H9 (cell line): ENCODE data around the gene FIGNL2. TPM values are rescaled to one million over a fixed set of nuclear protein-coding genes. Genes with fewer than 3 reads are reported as not detected.

Source experiments
- DNase-seq: peaks from one replicate; pipeline ENCODE4 v3.0.0-alpha.2; 2017
- H2AFZ ChIP-seq: one replicate; pipeline ENCODE4 v1.6.1; 2013; ENCODE audit warnings: mild to moderate bottlenecking, low read length, control low read depth, moderate library complexity
- H2AK5ac ChIP-seq: 2 replicates; pipeline ENCODE4 v1.6.1; 2013; ENCODE audit warnings: low read length, control low read depth, mixed read lengths; ENCODE audit not compliant: insufficient read length
- H2BK120ac ChIP-seq: one replicate; pipeline ENCODE4 v1.6.1; 2013; ENCODE audit warnings: low read depth, mild to moderate bottlenecking, low read length, control low read depth, inconsistent platforms; ENCODE audit not compliant: poor library complexity, severe bottlenecking
- H2BK12ac ChIP-seq: 2 replicates; pipeline ENCODE4 v1.6.1; 2013; ENCODE audit warnings: low read length, control low read depth, mixed read lengths, low read depth; ENCODE audit not compliant: insufficient read length
- H2BK15ac ChIP-seq: 2 replicates; pipeline ENCODE4 v1.6.1; 2013; ENCODE audit warnings: low read depth, low read length, control low read depth
- H2BK20ac ChIP-seq: one replicate; pipeline ENCODE4 v1.6.1; 2013; ENCODE audit warnings: low read depth, mild to moderate bottlenecking, low read length, control low read depth, inconsistent platforms; ENCODE audit not compliant: poor library complexity, severe bottlenecking
- H2BK5ac ChIP-seq: 2 replicates; pipeline ENCODE4 v1.6.1; 2013; ENCODE audit warnings: low read length, control low read depth, mixed read lengths; ENCODE audit not compliant: insufficient read length
- H3K14ac ChIP-seq: 2 replicates; pipeline ENCODE4 v1.6.1; 2013; ENCODE audit warnings: low read length, control low read depth; ENCODE audit not compliant: insufficient read depth
- H3K18ac ChIP-seq: 2 replicates; pipeline ENCODE4 v1.6.1; 2013; ENCODE audit warnings: low read depth, mild to moderate bottlenecking, mixed read lengths, low read length, control low read depth; ENCODE audit not compliant: insufficient read length
- H3K23ac ChIP-seq: 2 replicates; pipeline ENCODE4 v1.6.1; 2013; ENCODE audit warnings: low read length, control low read depth, mixed read lengths, low read depth; ENCODE audit not compliant: insufficient read length
- H3K23me2 ChIP-seq: 2 replicates; pipeline ENCODE4 v1.6.1; 2013; ENCODE audit warnings: low read depth, mild to moderate bottlenecking, mixed read lengths, low read length, control low read depth; ENCODE audit not compliant: insufficient read length, poor library complexity, severe bottlenecking
- H3K27ac ChIP-seq: 2 replicates; pipeline ENCODE4 v1.5.1; 2013; ENCODE audit warnings: low read length, control low read depth, mixed read lengths, low read depth; ENCODE audit not compliant: insufficient read length
- H3K27me3 ChIP-seq: 2 replicates; pipeline ENCODE4 v1.6.1; 2013; ENCODE audit warnings: low read length, control low read depth, inconsistent platforms; ENCODE audit not compliant: insufficient read depth
- H3K4ac ChIP-seq: 2 replicates; pipeline ENCODE4 v1.6.1; 2013; ENCODE audit warnings: low read depth, mild to moderate bottlenecking, control low read depth, inconsistent platforms, low read length, moderate library complexity
- H3K4me1 ChIP-seq: 2 replicates; pipeline ENCODE4 v1.6.1; 2013; ENCODE audit warnings: low read length, control low read depth, inconsistent platforms; ENCODE audit not compliant: insufficient read depth
- H3K4me2 ChIP-seq: 2 replicates; pipeline ENCODE4 v1.6.1; 2013; ENCODE audit warnings: low read length, control low read depth, mixed read lengths; ENCODE audit not compliant: insufficient read length, insufficient read depth
- H3K56ac ChIP-seq: 2 replicates; pipeline ENCODE4 v1.6.1; 2013; ENCODE audit warnings: low read depth, mild to moderate bottlenecking, mixed read lengths, low read length, control low read depth; ENCODE audit not compliant: insufficient read length
- H3K79me1 ChIP-seq: 2 replicates; pipeline ENCODE4 v1.6.1; 2013; ENCODE audit warnings: low read depth, mild to moderate bottlenecking, moderate library complexity, low read length, control low read depth, inconsistent platforms; ENCODE audit not compliant: insufficient read depth, poor library complexity, severe bottlenecking
- H3K79me2 ChIP-seq: 2 replicates; pipeline ENCODE4 v1.6.1; 2013; ENCODE audit warnings: low read length, control low read depth, inconsistent platforms; ENCODE audit not compliant: insufficient read depth
- H3K9ac ChIP-seq: 2 replicates; pipeline ENCODE4 v1.6.1; 2013; ENCODE audit warnings: low read length, control low read depth, mixed read lengths; ENCODE audit not compliant: insufficient read length; ENCODE audit errors: extremely low read depth
- H3K9me3 ChIP-seq: one replicate; pipeline ENCODE4 v1.6.1; 2013; ENCODE audit warnings: low read depth, low read length, inconsistent platforms; ENCODE audit not compliant: control insufficient read depth
- H3T11ph ChIP-seq: one replicate; pipeline ENCODE4 v1.6.1; 2013; ENCODE audit warnings: mild to moderate bottlenecking, low read length, control low read depth, inconsistent platforms
- H4K20me1 ChIP-seq: one replicate; pipeline ENCODE4 v1.6.1; 2013; ENCODE audit not compliant: control insufficient read depth, insufficient read length, insufficient read depth
- H4K5ac ChIP-seq: 2 replicates; pipeline ENCODE4 v1.6.1; 2013; ENCODE audit warnings: low read depth, mild to moderate bottlenecking, mixed read lengths, low read length, control low read depth; ENCODE audit not compliant: insufficient read length
- H4K8ac ChIP-seq: replicated peaks from 2 replicates; pipeline ENCODE4 v1.6.1; 2013; ENCODE audit warnings: low read length, control low read depth, mixed read lengths, low read depth; ENCODE audit not compliant: insufficient read length
- H4K91ac ChIP-seq: 2 replicates; pipeline ENCODE4 v1.6.1; 2013; ENCODE audit warnings: low read depth, mild to moderate bottlenecking, moderate library complexity, mixed read lengths, low read length, control low read depth; ENCODE audit not compliant: insufficient read length
- H3K27ac Mint-ChIP-seq, 3 experiments: 2 replicates in 2 of 3; 3 replicates in 1 of 3; pipeline ENCODE4 v1.8.0; 2020 to 2021; ENCODE audit warnings: mixed read lengths in 3 of 3, mild to moderate bottlenecking in 1 of 3, moderate library complexity in 1 of 3
- H3K27me3 Mint-ChIP-seq: 2 replicates; pipeline ENCODE4 v1.8.0; 2021; ENCODE audit warnings: low read depth, mild to moderate bottlenecking, moderate library complexity, mixed read lengths
- H3K36me3 Mint-ChIP-seq, 3 experiments: 2 replicates in 2 of 3; 3 replicates in 1 of 3; pipeline ENCODE4 v1.8.0; 2020 to 2021; ENCODE audit warnings: low read depth in 3 of 3, mixed read lengths in 3 of 3; ENCODE audit not compliant: insufficient read depth in 1 of 3
- H3K4me1 Mint-ChIP-seq, 2 experiments: 2 replicates each; pipeline ENCODE4 v1.8.0; 2020; ENCODE audit warnings: mixed read lengths in 2 of 2
- H3K4me3 Mint-ChIP-seq, 2 experiments: 2 replicates in 1 of 2; 3 replicates in 1 of 2; pipeline ENCODE4 v1.8.0; 2020 to 2021; ENCODE audit warnings: mild to moderate bottlenecking in 2 of 2, mixed read lengths in 2 of 2, moderate library complexity in 1 of 2
- H3K9me3 Mint-ChIP-seq, 2 experiments: 2 replicates in 1 of 2; 3 replicates in 1 of 2; pipeline ENCODE4 v1.8.0; 2020; ENCODE audit warnings: mild to moderate bottlenecking in 2 of 2, mixed read lengths in 2 of 2, moderate library complexity in 1 of 2
- WGBS: extraction: QIAGEN DNeasy Blood & Tissue Kit; methylation state at CpG from one replicate; pipeline ENCODE4 v1.1.7; 2013; ENCODE audit warnings: missing lambda C conversion rate, low lambda C conversion rate, mixed read lengths; ENCODE audit not compliant: insufficient read length; ENCODE audit errors: extremely low coverage; 5-methylcytosine and 5-hydroxymethylcytosine counted together
- total RNA-seq: library from RNA; stranded (reverse); gene quantifications from 2 replicates; pipeline ENCODE4 v1.2.1, GENCODE V29; 2021
- TF ChIP-seq, protein P1 (sequence below): fragments of 200-600 bp; sonication (generic); conservative IDR thresholded peaks from 3 replicates; pipeline ENCODE4 v1.8.0; 2021; ENCODE audit warnings: antibody characterized with exemption, mild to moderate bottlenecking

Gene FIGNL2
- total RNA-seq, 1 experiment from 2014 or later, result 19.7 TPM

DNA sequence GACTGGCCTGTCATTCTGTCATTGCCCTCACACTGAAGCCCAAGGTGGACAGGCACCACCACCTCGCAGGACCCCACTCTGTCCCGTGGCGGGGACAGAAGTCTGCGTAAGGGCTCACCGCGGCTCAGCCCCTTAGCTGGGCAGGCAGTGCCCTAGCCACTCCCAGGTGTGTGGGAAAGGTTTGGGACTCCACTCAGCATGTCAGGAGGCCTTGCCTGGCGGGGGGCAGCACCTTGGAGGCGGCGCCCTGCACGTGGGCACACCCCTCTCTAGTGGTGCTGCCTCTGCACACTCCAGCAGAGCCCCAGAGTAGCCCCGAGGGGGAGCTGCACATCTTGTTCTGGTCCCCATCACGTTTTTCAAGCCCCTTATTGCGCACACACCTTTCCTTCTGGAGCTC lies 35.6 kb downstream of the FIGNL2 start:
- Histone ChIP-seq H2BK15ac (no peak overlapping the region), H2BK20ac (no peak overlapping the region), H4K20me1 (no peaks in the 10 kb centered on the region), H3K27ac (no peak overlapping the region), H2AK5ac (no peak overlapping the region), H3K23me2 (peaks cover 4% of the 10 kb centered on the region), H4K8ac (no peak overlapping the region), H4K91ac (no peak overlapping the region), H3K4me2 (no peak overlapping the region), H2AFZ (no peak overlapping the region), H3K18ac (no peak overlapping the region), H4K5ac (no peak overlapping the region), H3K4ac (no peak overlapping the region), H2BK12ac (no peak overlapping the region), H2BK5ac (no peak overlapping the region), H3K14ac (no peak overlapping the region), H3K79me2 (no peaks in the 10 kb centered on the region), H3T11ph (no peak overlapping the region), H3K56ac (no peak overlapping the region), H3K9ac (no peak overlapping the region), H3K79me1 (no peaks in the 10 kb centered on the region), H3K23ac (no peak overlapping the region), H3K9me3 (no peaks in the 10 kb centered on the region), H3K4me1 (no peaks in the 10 kb centered on the region), H2BK120ac (no peak overlapping the region), H3K27me3 (peaks cover 4% of the 10 kb centered on the region; the same call in 1 of the 2 replicates)
- no CpG with 5 or more reads among the region's 13 CpGs for WGBS
- Mint-ChIP-seq H3K4me3 (no peak overlapping the region), H3K9me3 (no peaks in the 10 kb centered on the region), H3K27ac (peak overlapping the region in 1 of 3 experiments; percentile 5; a peak in 1 of 7 replicates), H3K36me3 (peaks cover 0 to 4% (median 0%) of the 10 kb centered on the region in 3 experiments; a peak in 2 of 7 replicates), H3K27me3 (peaks cover 41% of the 10 kb centered on the region), H3K4me1 (peaks cover 23 to 45% of the 10 kb centered on the region in 2 experiments)
- TF ChIP-seq, protein P1, sequence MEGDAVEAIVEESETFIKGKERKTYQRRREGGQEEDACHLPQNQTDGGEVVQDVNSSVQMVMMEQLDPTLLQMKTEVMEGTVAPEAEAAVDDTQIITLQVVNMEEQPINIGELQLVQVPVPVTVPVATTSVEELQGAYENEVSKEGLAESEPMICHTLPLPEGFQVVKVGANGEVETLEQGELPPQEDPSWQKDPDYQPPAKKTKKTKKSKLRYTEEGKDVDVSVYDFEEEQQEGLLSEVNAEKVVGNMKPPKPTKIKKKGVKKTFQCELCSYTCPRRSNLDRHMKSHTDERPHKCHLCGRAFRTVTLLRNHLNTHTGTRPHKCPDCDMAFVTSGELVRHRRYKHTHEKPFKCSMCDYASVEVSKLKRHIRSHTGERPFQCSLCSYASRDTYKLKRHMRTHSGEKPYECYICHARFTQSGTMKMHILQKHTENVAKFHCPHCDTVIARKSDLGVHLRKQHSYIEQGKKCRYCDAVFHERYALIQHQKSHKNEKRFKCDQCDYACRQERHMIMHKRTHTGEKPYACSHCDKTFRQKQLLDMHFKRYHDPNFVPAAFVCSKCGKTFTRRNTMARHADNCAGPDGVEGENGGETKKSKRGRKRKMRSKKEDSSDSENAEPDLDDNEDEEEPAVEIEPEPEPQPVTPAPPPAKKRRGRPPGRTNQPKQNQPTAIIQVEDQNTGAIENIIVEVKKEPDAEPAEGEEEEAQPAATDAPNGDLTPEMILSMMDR, result no peak
- DNase-seq, result no peak
